ENCODE measurements around the gene ADAMTS2. TPM values are rescaled to one million over a fixed set of nuclear protein-coding genes. Genes with fewer than 3 reads are reported as not detected.

The ADAMTS2 gene
- total and polyA plus RNA-seq, 2 experiments from 2014 or later: 1.6 to 8.1 TPM

DNA sequence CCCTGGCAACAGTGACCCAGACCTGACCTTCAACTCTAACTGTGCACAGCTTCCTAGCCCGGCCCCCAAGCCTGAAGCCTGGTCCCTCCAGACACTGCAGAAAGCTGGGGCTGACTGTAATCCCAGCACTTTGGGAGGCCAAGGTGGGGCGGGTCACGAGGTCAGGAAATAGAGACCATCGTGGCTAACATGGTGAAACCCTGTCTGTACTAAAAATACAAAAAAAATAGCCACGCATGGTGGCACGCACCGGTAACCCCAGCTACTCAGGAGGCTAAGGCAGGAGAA is 35.9 kb downstream of the ADAMTS2 start (continued):
- TF ChIP-seq, protein P1, sequence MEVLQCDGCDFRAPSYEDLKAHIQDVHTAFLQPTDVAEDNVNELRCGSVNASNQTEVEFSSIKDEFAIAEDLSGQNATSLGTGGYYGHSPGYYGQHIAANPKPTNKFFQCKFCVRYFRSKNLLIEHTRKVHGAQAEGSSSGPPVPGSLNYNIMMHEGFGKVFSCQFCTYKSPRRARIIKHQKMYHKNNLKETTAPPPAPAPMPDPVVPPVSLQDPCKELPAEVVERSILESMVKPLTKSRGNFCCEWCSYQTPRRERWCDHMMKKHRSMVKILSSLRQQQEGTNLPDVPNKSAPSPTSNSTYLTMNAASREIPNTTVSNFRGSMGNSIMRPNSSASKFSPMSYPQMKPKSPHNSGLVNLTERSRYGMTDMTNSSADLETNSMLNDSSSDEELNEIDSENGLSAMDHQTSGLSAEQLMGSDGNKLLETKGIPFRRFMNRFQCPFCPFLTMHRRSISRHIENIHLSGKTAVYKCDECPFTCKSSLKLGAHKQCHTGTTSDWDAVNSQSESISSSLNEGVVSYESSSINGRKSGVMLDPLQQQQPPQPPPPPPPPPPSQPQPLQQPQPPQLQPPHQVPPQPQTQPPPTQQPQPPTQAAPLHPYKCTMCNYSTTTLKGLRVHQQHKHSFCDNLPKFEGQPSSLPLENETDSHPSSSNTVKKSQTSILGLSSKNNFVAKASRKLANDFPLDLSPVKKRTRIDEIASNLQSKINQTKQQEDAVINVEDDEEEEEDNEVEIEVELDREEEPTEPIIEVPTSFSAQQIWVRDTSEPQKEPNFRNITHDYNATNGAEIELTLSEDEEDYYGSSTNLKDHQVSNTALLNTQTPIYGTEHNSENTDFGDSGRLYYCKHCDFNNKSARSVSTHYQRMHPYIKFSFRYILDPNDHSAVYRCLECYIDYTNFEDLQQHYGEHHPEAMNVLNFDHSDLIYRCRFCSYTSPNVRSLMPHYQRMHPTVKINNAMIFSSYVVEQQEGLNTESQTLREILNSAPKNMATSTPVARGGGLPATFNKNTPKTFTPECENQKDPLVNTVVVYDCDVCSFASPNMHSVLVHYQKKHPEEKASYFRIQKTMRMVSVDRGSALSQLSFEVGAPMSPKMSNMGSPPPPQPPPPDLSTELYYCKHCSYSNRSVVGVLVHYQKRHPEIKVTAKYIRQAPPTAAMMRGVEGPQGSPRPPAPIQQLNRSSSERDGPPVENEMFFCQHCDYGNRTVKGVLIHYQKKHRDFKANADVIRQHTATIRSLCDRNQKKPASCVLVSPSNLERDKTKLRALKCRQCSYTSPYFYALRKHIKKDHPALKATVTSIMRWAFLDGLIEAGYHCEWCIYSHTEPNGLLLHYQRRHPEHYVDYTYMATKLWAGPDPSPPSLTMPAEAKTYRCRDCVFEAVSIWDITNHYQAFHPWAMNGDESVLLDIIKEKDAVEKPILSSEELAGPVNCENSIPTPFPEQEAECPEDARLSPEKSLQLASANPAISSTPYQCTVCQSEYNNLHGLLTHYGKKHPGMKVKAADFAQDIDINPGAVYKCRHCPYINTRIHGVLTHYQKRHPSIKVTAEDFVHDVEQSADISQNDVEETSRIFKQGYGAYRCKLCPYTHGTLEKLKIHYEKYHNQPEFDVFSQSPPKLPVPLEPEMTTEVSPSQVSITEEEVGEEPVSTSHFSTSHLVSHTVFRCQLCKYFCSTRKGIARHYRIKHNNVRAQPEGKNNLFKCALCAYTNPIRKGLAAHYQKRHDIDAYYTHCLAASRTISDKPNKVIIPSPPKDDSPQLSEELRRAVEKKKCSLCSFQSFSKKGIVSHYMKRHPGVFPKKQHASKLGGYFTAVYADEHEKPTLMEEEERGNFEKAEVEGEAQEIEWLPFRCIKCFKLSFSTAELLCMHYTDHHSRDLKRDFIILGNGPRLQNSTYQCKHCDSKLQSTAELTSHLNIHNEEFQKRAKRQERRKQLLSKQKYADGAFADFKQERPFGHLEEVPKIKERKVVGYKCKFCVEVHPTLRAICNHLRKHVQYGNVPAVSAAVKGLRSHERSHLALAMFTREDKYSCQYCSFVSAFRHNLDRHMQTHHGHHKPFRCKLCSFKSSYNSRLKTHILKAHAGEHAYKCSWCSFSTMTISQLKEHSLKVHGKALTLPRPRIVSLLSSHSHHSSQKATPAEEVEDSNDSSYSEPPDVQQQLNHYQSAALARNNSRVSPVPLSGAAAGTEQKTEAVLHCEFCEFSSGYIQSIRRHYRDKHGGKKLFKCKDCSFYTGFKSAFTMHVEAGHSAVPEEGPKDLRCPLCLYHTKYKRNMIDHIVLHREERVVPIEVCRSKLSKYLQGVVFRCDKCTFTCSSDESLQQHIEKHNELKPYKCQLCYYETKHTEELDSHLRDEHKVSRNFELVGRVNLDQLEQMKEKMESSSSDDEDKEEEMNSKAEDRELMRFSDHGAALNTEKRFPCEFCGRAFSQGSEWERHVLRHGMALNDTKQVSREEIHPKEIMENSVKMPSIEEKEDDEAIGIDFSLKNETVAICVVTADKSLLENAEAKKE (CRISPR knock-in tag; IDR thresholded peaks at IDR 0.05): no peak
- TF ChIP-seq EZH2 (IDR thresholded peaks at IDR 0.05; ENCODE audit: low read depth, unreplicated experiment) (no peak), JUNB (IDR thresholded peaks at IDR 0.05; ENCODE audit: unreplicated experiment) (no peak), ZNF114 (CRISPR knock-in tag; IDR thresholded peaks at IDR 0.05) (no peak), ZNF331 (CRISPR knock-in tag; IDR thresholded peaks at IDR 0.05; ENCODE audit: low read depth) (no peak)

DNA sequence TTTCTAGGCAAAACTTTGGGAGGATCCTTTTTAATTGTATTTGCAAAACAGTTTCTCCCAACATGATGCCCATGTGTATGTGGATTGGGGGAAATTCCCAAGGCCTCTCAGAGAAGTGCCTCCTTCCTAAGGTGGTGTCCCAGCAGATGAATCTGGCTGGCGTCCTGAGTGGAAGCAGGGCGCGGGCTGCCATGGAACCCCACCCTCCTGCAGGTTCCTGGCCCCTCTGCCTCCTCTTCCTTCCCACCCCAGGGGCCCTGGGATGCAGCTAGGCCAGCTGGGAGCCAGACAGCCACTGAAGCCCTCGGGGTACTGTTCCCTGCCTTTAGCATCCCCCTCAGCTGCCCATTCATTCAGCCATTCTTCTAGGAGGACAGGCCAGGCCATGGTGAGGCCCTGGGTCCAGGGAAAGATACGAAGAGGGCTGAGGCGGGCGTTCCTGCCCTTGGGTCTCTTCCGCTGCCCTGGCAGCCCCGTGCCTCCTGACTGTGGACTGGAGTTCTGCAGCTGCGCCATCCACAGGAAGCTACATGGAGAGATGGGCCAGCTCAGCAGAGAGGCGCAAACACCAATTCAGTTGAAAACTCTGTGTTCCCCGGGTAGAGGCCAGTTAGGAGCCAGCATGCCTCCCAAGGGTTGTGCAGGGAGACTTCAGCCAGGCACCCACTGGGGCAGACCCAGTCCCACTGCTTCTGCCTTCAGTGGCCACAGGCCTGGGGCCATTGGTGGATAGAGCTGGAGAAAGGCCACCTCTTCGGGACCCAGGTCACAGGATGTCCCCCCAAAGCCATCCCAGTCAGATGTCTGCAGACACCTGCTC is 36.5 kb downstream of the ADAMTS2 start:
- no peak overlapping the region for H3K27ac ChIP-seq (ENCODE audit: low read depth)

More for the DNA sequence above, 36.5 kb downstream of the ADAMTS2 start:
- H2AFZ ChIP-seq: no peak overlapping the region
- H3K9me2 ChIP-seq (ENCODE audit: insufficient read depth): no peaks in the 10 kb centered on the region
- H3K4me2 ChIP-seq: no peak overlapping the region
- Mint-ChIP-seq H3K4me1 (no peaks in the 10 kb centered on the region), H3K27ac (no peak overlapping the region), H3K27me3 (ENCODE audit: insufficient read depth, low read depth, poor library complexity) (peaks cover 5% of the 10 kb centered on the region), H3K9me3 (peaks cover 28% of the 10 kb centered on the region), H3K36me3 (ENCODE audit: low read depth) (peaks cover 7% of the 10 kb centered on the region; the same call in 1 of the 3 replicates), H3K4me3 (no peak overlapping the region)
- H3K4me3 ChIP-seq: no peak overlapping the region
- no peaks in the 10 kb centered on the region for H3K36me3 ChIP-seq (ENCODE audit: insufficient read depth)
- no peaks in the 10 kb centered on the region for H3K27me3 ChIP-seq (ENCODE audit: insufficient read depth)
- H3K4me1 ChIP-seq (ENCODE audit: insufficient read depth): no peaks in the 10 kb centered on the region
- no peak for TF ChIP-seq NANOG (IDR thresholded peaks at IDR 0.05; ENCODE audit: borderline replicate concordance)
- TF ChIP-seq EZH2 (IDR thresholded peaks at IDR 0.05; ENCODE audit: low read depth, unreplicated experiment): no peak
- no peak for TF ChIP-seq ZNF331 (CRISPR knock-in tag; IDR thresholded peaks at IDR 0.05; ENCODE audit: low read depth)
- TF ChIP-seq ZNF114 (CRISPR knock-in tag; IDR thresholded peaks at IDR 0.05): no peak
- no peak for TF ChIP-seq JUNB (IDR thresholded peaks at IDR 0.05; ENCODE audit: unreplicated experiment)
- H3K79me2 ChIP-seq (replicated peaks; ENCODE audit: insufficient read depth): 0 out of 2 replicates have a peak, but pooled peaks cover 5% of the 10 kb centered on the region
- ATAC-seq (no peak), DNase-seq (ENCODE audit: low spot score) (no peak)
- H3F3A ChIP-seq (replicated peaks; ENCODE audit: low read depth): no peaks in the 10 kb centered on the region
- H4K20me1 ChIP-seq (replicated peaks; ENCODE audit: insufficient read depth): no peaks in the 10 kb centered on the region

All from GM23338 (cell line).